ENCODE measurements around the gene APOL6. TPM values are rescaled to one million over a fixed set of nuclear protein-coding genes. Genes with fewer than 3 reads are reported as not detected.
A peak's percentile ranks its signal among the peaks of the same experiment; 100 is the strongest.

APOL6 gene
- total RNA-seq, 2 donors from 2014 or later = 23.5 to 33.2 TPM

DNA sequence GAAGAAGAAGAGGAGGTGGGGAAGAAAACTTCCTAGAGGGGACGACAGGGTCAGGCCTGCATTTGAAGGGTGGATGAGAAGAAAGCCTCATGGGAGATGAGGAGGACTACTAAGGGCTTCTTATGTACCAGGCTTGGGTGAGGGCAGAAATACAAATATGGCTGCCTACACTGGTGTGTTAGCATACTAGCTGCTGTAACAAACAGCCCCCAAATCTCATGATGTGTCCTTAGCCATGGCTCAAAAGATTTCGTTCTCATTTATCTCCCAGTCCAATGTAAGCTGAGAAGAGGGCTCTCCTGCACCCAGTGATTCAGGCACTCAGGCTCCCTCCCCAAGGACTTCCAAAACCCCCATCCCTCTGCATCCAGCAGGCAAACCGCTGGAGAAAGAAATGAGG lies 19.5 kb upstream of the APOL6 start:
- Mint-ChIP-seq H3K36me3 (no peaks in the 10 kb centered on the region), H3K9me3 (peaks cover 0 to 6% of the 10 kb centered on the region in 2 donors), H3K27ac (peak overlapping the region in 1 of 2 donors; percentile 82)
- no peak for DNase-seq (ENCODE audit: low spot score in 2 of 2)
- ATAC-seq = no peak

DNA sequence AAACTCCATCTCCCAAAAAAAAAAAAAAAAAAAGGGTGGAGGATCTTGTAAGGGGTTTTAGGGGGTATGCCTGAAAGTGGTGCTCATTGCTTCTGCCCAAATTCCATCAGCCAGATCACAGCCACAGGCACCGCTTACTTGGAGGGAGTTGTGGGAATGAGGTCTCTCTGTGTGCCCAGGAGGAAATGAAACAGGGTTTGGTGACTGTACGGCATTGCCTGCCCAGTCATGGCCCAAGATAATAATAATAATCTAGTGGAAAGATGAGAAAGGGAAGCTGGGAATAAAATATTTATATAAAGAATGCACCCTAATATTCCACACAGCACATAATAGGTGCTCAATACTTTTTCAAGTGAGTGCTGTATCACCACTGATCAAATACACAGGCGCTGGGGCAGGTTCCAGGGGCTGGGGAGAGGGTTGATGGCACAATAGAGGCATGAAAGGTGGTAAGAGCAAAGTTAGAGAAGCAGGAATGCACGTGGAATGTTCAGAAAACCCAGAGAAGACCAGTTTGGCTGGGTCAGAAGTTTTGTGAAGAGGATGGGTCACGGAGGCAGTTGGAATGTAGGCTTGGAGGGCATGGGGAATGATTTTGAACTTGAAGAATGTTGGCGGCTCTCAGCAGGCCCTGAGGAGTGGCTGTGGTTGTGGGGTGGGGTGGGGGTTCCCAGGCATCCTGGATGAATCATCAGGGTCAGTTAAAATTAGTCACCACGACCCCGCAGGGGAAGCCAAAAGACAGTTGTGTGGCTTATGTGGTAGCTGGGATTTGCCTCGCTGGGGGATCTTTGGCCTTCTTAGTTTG lies 18.6 kb upstream of the APOL6 start:
- ATAC-seq (peak; percentile 64 to 76), DNase-seq (ENCODE audit: low spot score in 2 of 2) (peak; percentile 43 to 82)
- Mint-ChIP-seq H3K9me3 (peaks cover 0 to 6% of the 10 kb centered on the region in 2 donors), H3K36me3 (no peaks in the 10 kb centered on the region), H3K27ac (peak overlapping the region in 1 of 2 donors; percentile 82)

DNA sequence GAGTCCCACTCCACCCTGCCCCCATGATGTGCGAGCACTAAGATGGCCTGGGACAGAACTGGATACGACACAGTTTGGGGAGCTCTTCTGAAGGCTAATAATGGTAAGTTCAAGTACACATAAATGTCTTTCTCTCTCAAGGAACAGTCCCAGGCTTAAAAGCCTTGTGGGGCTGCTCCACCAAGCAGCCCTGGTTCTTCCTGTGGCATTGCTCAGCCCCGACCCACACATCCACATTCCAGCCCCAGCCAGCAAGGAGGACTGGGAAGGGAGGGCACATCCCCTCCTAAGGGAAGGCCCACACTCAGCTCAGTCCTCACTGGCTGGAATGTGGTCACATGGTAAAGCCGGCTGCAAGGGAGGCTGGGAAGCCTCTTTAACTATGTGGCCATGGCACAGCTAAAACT lies 17.9 kb upstream of the APOL6 start:
- Mint-ChIP-seq H3K36me3 (no peaks in the 10 kb centered on the region), H3K9me3 (peaks cover 0 to 6% of the 10 kb centered on the region in 2 donors), H3K27ac (peak overlapping the region in 1 of 2 donors; percentile 82)
- DNase-seq (ENCODE audit: low spot score in 2 of 2) = no peak
- no peak for ATAC-seq

DNA sequence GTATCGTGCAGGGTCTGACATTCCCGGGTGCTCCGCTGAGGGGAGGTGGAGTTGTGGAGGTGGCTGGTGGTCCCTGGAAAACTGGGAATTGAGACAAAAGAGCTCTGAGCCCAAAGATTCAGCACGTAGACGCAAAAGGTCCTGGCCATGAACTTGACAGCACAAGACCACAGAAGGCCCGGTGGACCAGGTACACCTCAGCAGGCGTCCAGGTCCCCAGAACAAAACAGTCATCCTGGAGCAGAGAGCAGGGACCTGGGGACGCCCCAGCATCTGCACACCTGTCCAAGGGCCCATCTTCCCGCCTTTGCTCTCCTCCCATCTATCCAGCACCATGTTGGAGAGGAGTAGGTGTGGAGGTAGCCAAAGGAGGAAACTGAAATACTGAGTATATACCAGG lies 17.4 kb upstream of the APOL6 start:
- Mint-ChIP-seq H3K9me3 (peaks cover 0 to 6% of the 10 kb centered on the region in 2 donors), H3K27ac (no peak overlapping the region), H3K36me3 (no peaks in the 10 kb centered on the region)
- DNase-seq (ENCODE audit: low spot score in 2 of 2) = no peak
- ATAC-seq = no peak

DNA sequence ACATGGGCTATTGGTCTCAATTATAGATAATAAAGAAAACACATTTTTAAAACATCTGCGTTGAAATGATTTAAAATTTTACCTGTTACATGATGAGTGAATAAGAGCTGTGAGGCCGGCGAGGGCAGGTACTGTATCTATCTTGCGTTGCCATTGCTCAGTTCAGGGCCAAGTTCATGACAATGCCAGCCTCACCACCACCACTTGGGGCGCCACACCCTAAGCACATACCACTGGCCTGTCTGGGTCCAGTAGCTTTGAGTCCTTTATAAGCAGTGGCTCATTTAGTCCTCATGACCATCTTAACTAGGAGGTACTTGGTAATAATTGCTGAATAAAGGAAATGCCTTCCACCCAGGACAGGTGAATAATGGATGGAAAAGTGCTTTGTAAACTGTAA lies 16.6 kb upstream of the APOL6 start:
- H3K36me3 Mint-ChIP-seq = no peaks in the 10 kb centered on the region
- H3K27ac Mint-ChIP-seq = no peak overlapping the region
- H3K9me3 Mint-ChIP-seq = peaks cover 0 to 6% of the 10 kb centered on the region in 2 donors
- peak in 1 of 2 donors; percentile 24 for ATAC-seq
- peak in 1 of 2 donors; percentile 27 for DNase-seq (ENCODE audit: low spot score in 2 of 2)

DNA sequence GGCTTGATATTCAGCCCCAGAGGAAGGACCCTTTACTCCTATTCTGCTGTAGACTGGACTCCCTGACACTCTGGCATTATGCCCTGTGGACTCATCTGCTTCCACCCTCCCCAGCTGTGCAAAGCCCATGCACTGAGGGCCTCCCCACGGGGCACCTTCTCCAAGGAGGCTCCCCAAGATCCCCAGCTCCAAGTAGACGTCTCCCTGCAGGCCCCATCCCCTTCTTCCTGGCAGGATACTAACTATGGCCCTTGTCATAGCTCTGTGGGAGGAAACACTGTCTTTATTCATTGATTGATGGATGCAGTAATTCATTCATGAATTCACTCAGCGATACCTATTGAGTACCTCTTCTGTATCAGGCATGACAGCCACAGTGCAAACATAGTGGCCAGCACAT lies 15.3 kb upstream of the APOL6 start:
- no peaks in the 10 kb centered on the region for H3K36me3 Mint-ChIP-seq
- ATAC-seq (no peak), DNase-seq (ENCODE audit: low spot score in 2 of 2) (no peak)
- no peak overlapping the region for H3K27ac Mint-ChIP-seq
- peaks cover 0 to 6% of the 10 kb centered on the region in 2 donors for H3K9me3 Mint-ChIP-seq

DNA sequence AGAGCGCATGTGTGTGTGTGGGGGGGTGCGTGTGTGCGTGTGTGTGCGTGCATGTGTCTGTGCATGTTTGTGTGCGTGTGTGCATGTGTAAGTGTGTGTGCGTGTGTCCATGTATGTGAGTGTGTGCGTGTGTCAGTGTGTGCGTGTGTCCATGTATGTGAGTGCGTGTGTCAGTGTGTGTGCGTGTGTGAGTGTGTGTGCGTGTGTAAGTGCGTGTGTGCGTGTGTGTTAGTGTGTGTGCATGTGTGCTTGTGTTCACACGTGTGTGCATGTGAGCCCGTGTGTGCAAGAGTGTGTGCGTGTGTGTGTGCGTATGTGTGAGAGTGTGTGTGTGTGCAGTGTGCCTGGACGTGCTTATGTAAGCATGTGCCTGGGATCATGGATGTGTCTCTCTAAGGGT lies 14.7 kb upstream of the APOL6 start:
- Mint-ChIP-seq H3K27ac (no peak overlapping the region), H3K9me3 (peaks cover 0 to 6% of the 10 kb centered on the region in 2 donors), H3K36me3 (no peaks in the 10 kb centered on the region)
- no peak for DNase-seq (ENCODE audit: low spot score in 2 of 2)
- no peak for ATAC-seq

DNA sequence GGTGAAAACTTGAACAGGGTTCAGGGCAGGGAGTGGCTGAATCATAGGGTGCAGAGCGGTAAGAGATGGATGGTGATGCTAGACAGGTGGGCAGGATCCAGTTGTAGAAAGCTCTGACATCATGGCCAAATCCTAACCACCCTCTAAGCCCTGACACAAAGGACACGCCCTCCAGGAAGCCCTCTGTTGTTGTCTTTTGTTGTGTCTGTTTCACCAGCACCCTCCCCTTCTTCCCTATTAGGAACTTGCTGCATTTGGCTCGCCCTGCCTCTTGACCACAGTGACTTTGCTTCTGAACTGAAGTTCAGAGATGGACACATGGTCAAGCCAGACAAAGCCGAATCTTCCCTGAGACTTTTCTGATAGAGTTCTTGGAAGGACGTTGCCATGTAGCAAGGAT lies 14.2 kb upstream of the APOL6 start:
- no peak overlapping the region for H3K27ac Mint-ChIP-seq
- no peaks in the 10 kb centered on the region for H3K36me3 Mint-ChIP-seq
- DNase-seq (ENCODE audit: low spot score in 2 of 2) (no peak), ATAC-seq (no peak)
- peaks cover 0 to 6% of the 10 kb centered on the region in 2 donors for H3K9me3 Mint-ChIP-seq

DNA sequence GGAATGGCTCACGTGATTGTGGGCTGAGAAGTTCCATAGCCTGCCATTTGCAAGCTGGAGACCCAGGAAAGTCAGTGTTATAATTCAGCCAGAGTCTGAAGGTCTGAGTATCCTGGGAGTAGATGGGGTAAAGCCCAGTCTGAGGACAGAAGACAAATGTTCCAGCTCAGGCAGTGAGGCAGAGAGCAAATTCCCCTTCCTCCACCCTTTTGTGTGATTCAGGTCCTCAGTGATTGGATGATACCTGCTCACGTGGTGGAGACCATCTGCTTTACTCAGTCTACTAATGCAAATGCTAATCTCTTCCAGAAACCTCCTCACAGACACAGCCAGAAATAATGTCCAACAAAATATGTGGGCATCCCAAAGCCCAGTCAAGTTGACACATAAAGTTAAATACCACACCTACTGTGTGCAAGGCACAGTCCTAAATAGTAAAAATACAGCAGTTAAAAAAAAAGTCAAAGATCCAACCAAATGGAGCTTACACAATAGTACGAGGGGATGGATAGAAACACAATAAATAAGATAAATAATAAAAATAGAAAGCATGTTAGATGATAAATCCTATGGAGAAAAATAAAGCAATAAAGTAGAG lies 13.2 kb upstream of the APOL6 start:
- no peak for DNase-seq (ENCODE audit: low spot score in 2 of 2)
- no peak for ATAC-seq
- H3K9me3 Mint-ChIP-seq = peaks cover 0 to 6% of the 10 kb centered on the region in 2 donors
- no peak overlapping the region for H3K27ac Mint-ChIP-seq
- no peaks in the 10 kb centered on the region for H3K36me3 Mint-ChIP-seq

DNA sequence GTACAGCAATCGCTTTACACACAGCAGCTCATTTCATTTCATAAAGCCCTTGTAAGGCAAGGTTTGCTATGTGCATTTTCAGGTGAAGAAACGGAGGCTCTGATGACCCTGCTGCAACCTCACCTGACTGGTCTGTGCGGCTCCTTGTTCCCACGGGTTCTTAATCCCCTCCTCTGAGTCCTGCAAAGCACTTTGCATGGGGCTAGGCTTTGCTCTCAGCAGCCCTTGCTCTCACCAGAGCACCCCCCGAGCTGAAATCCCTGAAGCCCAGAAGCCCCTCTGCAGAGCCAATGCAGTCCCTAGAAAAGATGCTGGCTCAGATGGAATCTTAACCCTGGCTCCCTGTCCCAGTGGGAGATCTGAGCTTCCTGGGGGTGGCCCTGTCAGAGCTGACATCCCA lies 11.0 kb upstream of the APOL6 start:
- Mint-ChIP-seq H3K36me3 (no peaks in the 10 kb centered on the region), H3K9me3 (peaks cover 0 to 6% of the 10 kb centered on the region in 2 donors), H3K27ac (no peak overlapping the region)
- DNase-seq (ENCODE audit: low spot score in 2 of 2) = no peak
- no peak for ATAC-seq

DNA sequence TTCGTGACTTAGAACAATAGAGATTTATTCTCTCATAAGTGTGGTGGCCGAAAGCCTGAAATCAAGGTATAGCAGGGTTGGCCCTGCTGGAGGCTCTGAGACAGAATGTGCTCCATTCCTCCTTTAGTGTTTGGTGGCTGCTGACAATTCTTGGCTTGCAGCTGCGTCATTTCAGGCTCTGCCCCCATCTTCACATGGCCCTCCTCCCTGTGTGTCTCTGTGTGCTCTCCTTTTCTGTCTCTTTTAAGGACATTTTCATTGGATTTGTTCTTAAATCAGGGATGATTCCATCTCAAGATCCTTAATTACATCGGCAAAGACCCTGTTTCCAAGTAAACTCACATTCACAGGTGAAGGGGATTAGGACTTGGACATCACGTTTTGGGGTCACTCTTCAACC lies 10.2 kb upstream of the APOL6 start:
- ATAC-seq (no peak), DNase-seq (ENCODE audit: low spot score in 2 of 2) (no peak)
- H3K36me3 Mint-ChIP-seq = no peaks in the 10 kb centered on the region
- no peak overlapping the region for H3K27ac Mint-ChIP-seq
- peaks cover 0 to 6% of the 10 kb centered on the region in 2 donors for H3K9me3 Mint-ChIP-seq

DNA sequence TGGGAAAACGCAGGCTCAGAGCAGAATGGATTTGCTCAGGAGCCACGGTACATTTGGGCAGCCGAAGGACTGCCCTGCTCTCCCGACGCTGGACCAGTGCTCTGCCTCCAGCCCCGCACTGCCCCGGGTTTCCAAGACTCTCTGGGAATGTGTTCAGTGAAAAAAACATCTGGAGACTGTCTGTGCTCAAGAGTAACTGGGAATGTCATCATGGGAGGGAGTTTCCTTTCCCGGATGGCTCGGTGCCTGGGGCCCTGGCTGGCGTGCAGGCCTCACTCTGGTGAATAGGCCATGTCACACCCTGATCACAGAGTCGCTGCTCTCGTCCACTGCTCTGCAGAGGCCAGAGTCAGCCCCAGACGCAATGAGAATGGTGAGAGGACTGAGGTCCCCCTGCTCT lies 9.8 kb upstream of the APOL6 start:
- ATAC-seq (no peak), DNase-seq (ENCODE audit: low spot score in 2 of 2) (no peak)
- Mint-ChIP-seq H3K9me3 (peaks cover 0 to 3% of the 10 kb centered on the region in 2 donors), H3K27ac (no peak overlapping the region), H3K36me3 (no peaks in the 10 kb centered on the region)

DNA sequence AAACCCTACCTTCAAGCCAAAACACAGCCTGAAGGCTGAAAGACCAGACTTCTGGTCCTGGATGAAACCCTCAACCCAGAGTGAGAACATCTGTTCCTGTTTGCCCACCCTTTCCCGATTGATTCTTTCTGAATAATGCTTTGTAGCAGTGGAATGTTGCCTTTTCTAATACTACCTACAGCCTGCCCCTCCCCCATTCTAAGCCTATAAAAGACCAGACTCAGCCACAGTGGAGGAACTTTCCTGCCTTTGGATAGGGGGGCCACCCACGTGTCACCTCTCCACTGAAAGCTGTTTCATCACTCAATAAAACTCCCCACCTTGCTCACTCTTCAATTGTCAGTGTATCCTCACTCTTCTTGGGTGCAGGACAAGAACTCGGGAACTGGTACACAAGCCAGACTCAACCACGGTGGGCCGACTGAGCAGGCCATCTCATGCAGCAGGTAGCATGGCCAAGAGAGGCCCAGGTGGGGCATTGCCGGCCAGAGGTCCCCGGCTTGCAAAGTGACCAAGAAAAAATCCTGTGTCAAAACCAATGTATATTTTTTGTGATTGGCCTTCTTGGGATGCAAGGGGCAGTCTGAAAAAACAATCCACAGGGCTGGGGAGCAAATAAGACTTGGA lies 6.6 kb upstream of the APOL6 start:
- no peaks in the 10 kb centered on the region for H3K9me3 Mint-ChIP-seq
- DNase-seq (ENCODE audit: low spot score in 2 of 2) (peak in 1 of 2 donors; percentile 46), ATAC-seq (no peak)
- H3K27ac Mint-ChIP-seq = no peak overlapping the region
- H3K36me3 Mint-ChIP-seq = no peaks in the 10 kb centered on the region

DNA sequence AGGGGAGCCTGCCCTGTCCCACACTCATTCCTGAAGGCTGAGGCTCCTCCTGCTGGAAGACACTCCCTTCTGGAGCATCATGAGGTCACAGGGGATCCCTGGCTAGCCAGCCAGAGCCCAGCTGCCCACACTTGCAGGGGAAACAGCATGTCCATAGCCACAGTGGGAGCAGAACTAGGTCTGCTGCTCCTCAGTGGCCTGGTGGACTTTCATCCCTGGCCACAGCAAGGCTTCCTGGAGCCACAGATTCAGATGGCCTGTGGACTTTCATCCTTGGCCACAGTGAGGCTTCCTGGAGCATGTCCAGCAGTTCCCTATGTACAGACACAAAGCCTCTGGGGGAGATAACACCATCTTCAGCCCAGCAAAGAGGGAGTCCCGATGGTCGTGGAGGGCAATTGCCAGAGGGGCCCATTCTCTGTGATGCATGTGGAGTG lies 5.9 kb upstream of the APOL6 start:
- Mint-ChIP-seq H3K27ac (no peak overlapping the region), H3K9me3 (no peaks in the 10 kb centered on the region), H3K36me3 (no peaks in the 10 kb centered on the region)
- DNase-seq (ENCODE audit: low spot score in 2 of 2) (peak in 1 of 2 donors; percentile 48), ATAC-seq (no peak)

DNA sequence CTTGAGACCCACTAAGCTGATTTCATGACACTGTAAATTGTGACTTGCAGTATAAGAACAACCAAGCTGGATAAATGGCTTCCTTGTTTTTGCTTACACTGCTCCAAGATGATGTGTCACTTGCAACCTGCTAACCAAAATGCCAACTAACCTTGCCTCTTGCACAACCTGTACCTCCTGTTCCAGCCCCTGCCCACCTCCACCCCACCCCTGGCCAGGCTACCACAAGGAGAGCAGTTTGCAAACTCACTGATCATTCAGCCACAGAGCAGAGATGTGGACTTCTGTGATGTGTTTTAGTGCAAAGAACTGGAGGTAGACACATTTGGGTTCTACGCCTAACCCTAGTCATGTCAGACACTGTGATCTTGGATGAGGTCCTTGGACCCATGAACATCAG lies 4.3 kb upstream of the APOL6 start:
- Mint-ChIP-seq H3K36me3 (peaks cover 9 to 10% of the 10 kb centered on the region in 2 donors), H3K9me3 (no peaks in the 10 kb centered on the region), H3K27ac (no peak overlapping the region)
- no peak for ATAC-seq
- DNase-seq (ENCODE audit: low spot score in 2 of 2) = peak in 1 of 2 donors; percentile 23

DNA sequence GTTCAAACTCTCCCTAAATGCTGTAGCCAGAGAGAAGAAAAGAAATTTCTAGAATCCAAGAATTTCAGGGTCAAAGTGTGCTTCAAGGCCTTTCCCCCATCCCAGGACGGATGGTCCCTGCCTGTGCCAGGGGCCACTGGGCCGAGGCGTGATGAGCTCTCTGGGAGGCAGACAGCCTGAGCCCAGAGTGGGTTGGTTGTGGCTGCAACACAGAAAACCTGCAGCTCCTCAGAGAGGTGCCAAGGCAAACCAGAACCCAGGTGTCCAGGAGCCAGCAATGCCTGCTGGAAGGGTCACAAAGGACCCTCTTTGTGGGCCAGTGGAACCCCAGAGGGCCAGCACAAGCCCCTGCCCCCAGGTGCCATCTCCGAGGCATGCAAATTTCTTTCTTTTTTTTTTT lies 2.6 kb upstream of the APOL6 start:
- peaks cover 21 to 22% of the 10 kb centered on the region in 2 donors for H3K36me3 Mint-ChIP-seq
- H3K9me3 Mint-ChIP-seq = no peaks in the 10 kb centered on the region
- ATAC-seq (no peak), DNase-seq (ENCODE audit: low spot score in 2 of 2) (no peak)
- H3K27ac Mint-ChIP-seq = no peak overlapping the region

DNA sequence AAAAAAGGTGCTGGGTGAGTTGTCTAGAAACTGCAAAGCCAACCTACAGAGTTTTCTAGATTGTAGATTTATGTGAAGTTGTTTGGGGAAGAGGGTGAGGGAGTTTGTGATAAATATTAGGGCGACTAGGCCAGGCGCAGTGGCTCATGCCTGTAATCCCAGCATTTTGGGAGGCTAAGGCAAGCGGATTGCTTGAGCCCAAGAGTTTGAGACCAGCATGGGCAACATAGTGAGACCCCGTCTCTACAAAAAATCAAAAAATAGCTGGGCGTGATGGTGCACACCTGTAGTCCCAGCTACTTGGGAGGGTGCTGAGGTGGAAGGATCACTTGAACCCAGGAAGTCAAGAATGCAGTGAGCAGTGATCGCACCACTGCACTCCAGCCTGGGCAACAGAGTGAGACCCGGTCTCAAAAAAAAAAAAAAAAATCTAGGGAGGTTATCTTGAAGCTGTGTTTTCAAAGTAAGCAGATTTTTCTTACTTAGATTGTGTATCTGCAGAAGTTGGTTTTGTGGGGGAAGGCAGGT lies 844 bp downstream of the APOL6 start:
- ATAC-seq (peak in 1 of 2 donors; percentile 10), DNase-seq (ENCODE audit: low spot score in 2 of 2) (no peak)
- Mint-ChIP-seq H3K36me3 (peaks cover 21 to 38% of the 10 kb centered on the region in 2 donors), H3K27ac (peak overlapping the region; percentile 100), H3K9me3 (peaks cover 0 to 9% of the 10 kb centered on the region in 2 donors)
